ACC112 (cell line): ENCODE data around the gene SPATC1L.
A peak's percentile ranks its signal among the peaks of the same experiment; 100 is the strongest.
"Not testable (repeated sequence)": the region's sequence is repeated elsewhere in the genome, so short reads cannot be mapped to it uniquely, and the experiment has no call there.

Experiments
- H2AFZ ChIP-seq: fragments of 200-600 bp; sonication (generic); one replicate; pipeline ENCODE4 v1.6.0; 2017; ENCODE audit warnings: antibody characterized with exemption, low read length; ENCODE audit not compliant: unreplicated experiment
- H3K27ac ChIP-seq: fragments of 200-600 bp; sonication (generic); 2 replicates; pipeline ENCODE4 v1.5.1; 2014; ENCODE audit warnings: low read depth, mild to moderate bottlenecking, antibody characterized with exemption, low read length, moderate library complexity
- H3K27me3 ChIP-seq: fragments of 200-600 bp; sonication (generic); 2 replicates; pipeline ENCODE4 v1.6.1; 2014; ENCODE audit warnings: mild to moderate bottlenecking, antibody characterized with exemption, low read length, moderate library complexity, mixed read lengths; ENCODE audit not compliant: insufficient read depth
- H3K36me3 ChIP-seq: fragments of 200-600 bp; sonication (generic); 2 replicates; pipeline ENCODE4 v1.6.1; 2016; ENCODE audit warnings: mild to moderate bottlenecking, antibody characterized with exemption, low read length, moderate library complexity, mixed read lengths; ENCODE audit not compliant: insufficient read depth
- H3K4me1 ChIP-seq: fragments of 200-600 bp; sonication (generic); one replicate; pipeline ENCODE4 v1.6.1; 2016; ENCODE audit warnings: low read length, mixed read lengths; ENCODE audit not compliant: insufficient read depth, unreplicated experiment, control insufficient read depth
- H3K4me3 ChIP-seq: fragments of 200-600 bp; sonication (generic); 2 replicates; pipeline ENCODE4 v1.5.1; 2014; ENCODE audit warnings: mild to moderate bottlenecking, low read depth, low read length
- H3K79me2 ChIP-seq: fragments of 200-600 bp; sonication (generic); one replicate; pipeline ENCODE4 v1.6.0; 2016; ENCODE audit warnings: low read length; ENCODE audit not compliant: control insufficient read depth, unreplicated experiment, insufficient read depth

The SPATC1L gene

GRCh38 chr21:46152927-46153246 lies 31.4 kb downstream of the SPATC1L start:
- Histone ChIP-seq H3K4me1 (peaks cover 10% of the 10 kb centered on the region), H3K27me3 (no peaks in the 10 kb centered on the region), H3K36me3 (no peaks in the 10 kb centered on the region), H3K27ac (no peak overlapping the region), H3K79me2 (no peaks in the 10 kb centered on the region), H2AFZ (peak overlapping the region; percentile 47), H3K4me3 (peak overlapping the region; percentile 44)

- Histone ChIP-seq H3K27me3 (no peaks in the 10 kb centered on the region), H3K27ac (no peak overlapping the region), H3K4me3 (no peak overlapping the region), H3K4me1 (peaks cover 10% of the 10 kb centered on the region), H2AFZ (no peak overlapping the region), H3K36me3 (no peaks in the 10 kb centered on the region), H3K79me2 (no peaks in the 10 kb centered on the region)
These were observed 32.0 kb downstream of the SPATC1L start for GRCh38 chr21:46151989-46152926.

GRCh38 chr21:46151261-46151988 lies 32.8 kb downstream of the SPATC1L start:
- no peak overlapping the region for H3K4me3 ChIP-seq
- no peak overlapping the region for H2AFZ ChIP-seq
- H3K4me1 ChIP-seq, result peaks cover 10% of the 10 kb centered on the region
- H3K79me2 ChIP-seq, result no peaks in the 10 kb centered on the region
- no peak overlapping the region for H3K27ac ChIP-seq
- no peaks in the 10 kb centered on the region for H3K36me3 ChIP-seq
- H3K27me3 ChIP-seq, result no peaks in the 10 kb centered on the region

GRCh38 chr21:46150491-46151121 lies 33.7 kb downstream of the SPATC1L start:
- Histone ChIP-seq H3K36me3 (no peaks in the 10 kb centered on the region), H2AFZ (no peak overlapping the region), H3K27me3 (no peaks in the 10 kb centered on the region), H3K4me3 (no peak overlapping the region), H3K79me2 (no peaks in the 10 kb centered on the region), H3K4me1 (peaks cover 10% of the 10 kb centered on the region), H3K27ac (no peak overlapping the region)

- H2AFZ ChIP-seq, result no peak overlapping the region
- no peaks in the 10 kb centered on the region for H3K79me2 ChIP-seq
- H3K4me3 ChIP-seq, result no peak overlapping the region
- H3K27me3 ChIP-seq, result no peaks in the 10 kb centered on the region
- no peaks in the 10 kb centered on the region for H3K36me3 ChIP-seq
- H3K27ac ChIP-seq, result no peak overlapping the region
- H3K4me1 ChIP-seq, result peaks cover 10% of the 10 kb centered on the region
These were observed 34.2 kb downstream of the SPATC1L start for GRCh38 chr21:46150073-46150472.

GRCh38 chr21:46149205-46149901 lies 34.9 kb downstream of the SPATC1L start:
- Histone ChIP-seq H3K4me3 (no peak overlapping the region), H2AFZ (no peak overlapping the region), H3K27ac (no peak overlapping the region), H3K4me1 (peaks cover 10% of the 10 kb centered on the region), H3K79me2 (no peaks in the 10 kb centered on the region), H3K27me3 (no peaks in the 10 kb centered on the region), H3K36me3 (no peaks in the 10 kb centered on the region)

- Histone ChIP-seq H3K79me2 (no peaks in the 10 kb centered on the region), H2AFZ (no peak overlapping the region), H3K36me3 (no peaks in the 10 kb centered on the region), H3K4me3 (no peak overlapping the region), H3K4me1 (peaks cover 5% of the 10 kb centered on the region), H3K27ac (no peak overlapping the region), H3K27me3 (no peaks in the 10 kb centered on the region)
These were observed 36.2 kb downstream of the SPATC1L start for GRCh38 chr21:46148106-46148505.

GRCh38 chr21:46147429-46147828 lies 36.8 kb downstream of the SPATC1L start:
- not testable (repeated sequence) for H3K4me3 ChIP-seq, H2AFZ ChIP-seq

GRCh38 chr21:46146856-46147255 lies 37.4 kb downstream of the SPATC1L start:
- Histone ChIP-seq H3K27ac (no peak overlapping the region), H2AFZ (no peak overlapping the region), H3K4me1 (no peaks in the 10 kb centered on the region), H3K27me3 (no peaks in the 10 kb centered on the region), H3K4me3 (no peak overlapping the region), H3K36me3 (no peaks in the 10 kb centered on the region), H3K79me2 (no peaks in the 10 kb centered on the region)

More at GRCh38 chr21:46147429-46147828, 36.8 kb downstream of the SPATC1L start:
- H3K27ac ChIP-seq, H3K27me3 ChIP-seq, H3K79me2 ChIP-seq, H3K36me3 ChIP-seq, H3K4me1 ChIP-seq: not testable (repeated sequence)
